H9 (cell line): Measurements from ENCODE around the gene IDH3B. TPM values are rescaled to one million over a fixed set of nuclear protein-coding genes. Genes with fewer than 3 reads are reported as not detected.

Experiments
- DNase-seq: peaks from one replicate; pipeline ENCODE4 v3.0.0-alpha.2; 2017
- H2AFZ ChIP-seq: one replicate; pipeline ENCODE4 v1.6.1; 2013; ENCODE audit warnings: mild to moderate bottlenecking, low read length, control low read depth, moderate library complexity
- H2AK5ac ChIP-seq: 2 replicates; pipeline ENCODE4 v1.6.1; 2013; ENCODE audit warnings: low read length, control low read depth, mixed read lengths; ENCODE audit not compliant: insufficient read length
- H2BK120ac ChIP-seq: one replicate; pipeline ENCODE4 v1.6.1; 2013; ENCODE audit warnings: low read depth, mild to moderate bottlenecking, low read length, control low read depth, inconsistent platforms; ENCODE audit not compliant: poor library complexity, severe bottlenecking
- H2BK12ac ChIP-seq: 2 replicates; pipeline ENCODE4 v1.6.1; 2013; ENCODE audit warnings: low read length, control low read depth, mixed read lengths, low read depth; ENCODE audit not compliant: insufficient read length
- H2BK15ac ChIP-seq: 2 replicates; pipeline ENCODE4 v1.6.1; 2013; ENCODE audit warnings: low read depth, low read length, control low read depth
- H2BK20ac ChIP-seq: one replicate; pipeline ENCODE4 v1.6.1; 2013; ENCODE audit warnings: low read depth, mild to moderate bottlenecking, low read length, control low read depth, inconsistent platforms; ENCODE audit not compliant: poor library complexity, severe bottlenecking
- H2BK5ac ChIP-seq: 2 replicates; pipeline ENCODE4 v1.6.1; 2013; ENCODE audit warnings: low read length, control low read depth, mixed read lengths; ENCODE audit not compliant: insufficient read length
- H3K14ac ChIP-seq: 2 replicates; pipeline ENCODE4 v1.6.1; 2013; ENCODE audit warnings: low read length, control low read depth; ENCODE audit not compliant: insufficient read depth
- H3K18ac ChIP-seq: 2 replicates; pipeline ENCODE4 v1.6.1; 2013; ENCODE audit warnings: low read depth, mild to moderate bottlenecking, mixed read lengths, low read length, control low read depth; ENCODE audit not compliant: insufficient read length
- H3K23ac ChIP-seq: 2 replicates; pipeline ENCODE4 v1.6.1; 2013; ENCODE audit warnings: low read length, control low read depth, mixed read lengths, low read depth; ENCODE audit not compliant: insufficient read length
- H3K23me2 ChIP-seq: 2 replicates; pipeline ENCODE4 v1.6.1; 2013; ENCODE audit warnings: low read depth, mild to moderate bottlenecking, mixed read lengths, low read length, control low read depth; ENCODE audit not compliant: insufficient read length, poor library complexity, severe bottlenecking
- H3K27ac ChIP-seq: 2 replicates; pipeline ENCODE4 v1.5.1; 2013; ENCODE audit warnings: low read length, control low read depth, mixed read lengths, low read depth; ENCODE audit not compliant: insufficient read length
- H3K27me3 ChIP-seq: 2 replicates; pipeline ENCODE4 v1.6.1; 2013; ENCODE audit warnings: low read length, control low read depth, inconsistent platforms; ENCODE audit not compliant: insufficient read depth
- H3K4ac ChIP-seq: 2 replicates; pipeline ENCODE4 v1.6.1; 2013; ENCODE audit warnings: low read depth, mild to moderate bottlenecking, control low read depth, inconsistent platforms, low read length, moderate library complexity
- H3K4me1 ChIP-seq: 2 replicates; pipeline ENCODE4 v1.6.1; 2013; ENCODE audit warnings: low read length, control low read depth, inconsistent platforms; ENCODE audit not compliant: insufficient read depth
- H3K4me2 ChIP-seq: 2 replicates; pipeline ENCODE4 v1.6.1; 2013; ENCODE audit warnings: low read length, control low read depth, mixed read lengths; ENCODE audit not compliant: insufficient read length, insufficient read depth
- H3K56ac ChIP-seq: 2 replicates; pipeline ENCODE4 v1.6.1; 2013; ENCODE audit warnings: low read depth, mild to moderate bottlenecking, mixed read lengths, low read length, control low read depth; ENCODE audit not compliant: insufficient read length
- H3K79me1 ChIP-seq: 2 replicates; pipeline ENCODE4 v1.6.1; 2013; ENCODE audit warnings: low read depth, mild to moderate bottlenecking, moderate library complexity, low read length, control low read depth, inconsistent platforms; ENCODE audit not compliant: insufficient read depth, poor library complexity, severe bottlenecking
- H3K79me2 ChIP-seq: 2 replicates; pipeline ENCODE4 v1.6.1; 2013; ENCODE audit warnings: low read length, control low read depth, inconsistent platforms; ENCODE audit not compliant: insufficient read depth
- H3K9ac ChIP-seq: 2 replicates; pipeline ENCODE4 v1.6.1; 2013; ENCODE audit warnings: low read length, control low read depth, mixed read lengths; ENCODE audit not compliant: insufficient read length; ENCODE audit errors: extremely low read depth
- H3K9me3 ChIP-seq: one replicate; pipeline ENCODE4 v1.6.1; 2013; ENCODE audit warnings: low read depth, low read length, inconsistent platforms; ENCODE audit not compliant: control insufficient read depth
- H3T11ph ChIP-seq: one replicate; pipeline ENCODE4 v1.6.1; 2013; ENCODE audit warnings: mild to moderate bottlenecking, low read length, control low read depth, inconsistent platforms
- H4K20me1 ChIP-seq: one replicate; pipeline ENCODE4 v1.6.1; 2013; ENCODE audit not compliant: control insufficient read depth, insufficient read length, insufficient read depth
- H4K5ac ChIP-seq: 2 replicates; pipeline ENCODE4 v1.6.1; 2013; ENCODE audit warnings: low read depth, mild to moderate bottlenecking, mixed read lengths, low read length, control low read depth; ENCODE audit not compliant: insufficient read length
- H4K8ac ChIP-seq: replicated peaks from 2 replicates; pipeline ENCODE4 v1.6.1; 2013; ENCODE audit warnings: low read length, control low read depth, mixed read lengths, low read depth; ENCODE audit not compliant: insufficient read length
- H4K91ac ChIP-seq: 2 replicates; pipeline ENCODE4 v1.6.1; 2013; ENCODE audit warnings: low read depth, mild to moderate bottlenecking, moderate library complexity, mixed read lengths, low read length, control low read depth; ENCODE audit not compliant: insufficient read length
- H3K27ac Mint-ChIP-seq, 3 experiments: 2 replicates in 2 of 3; 3 replicates in 1 of 3; pipeline ENCODE4 v1.8.0; 2020 to 2021; ENCODE audit warnings: mixed read lengths in 3 of 3, mild to moderate bottlenecking in 1 of 3, moderate library complexity in 1 of 3
- H3K27me3 Mint-ChIP-seq: 2 replicates; pipeline ENCODE4 v1.8.0; 2021; ENCODE audit warnings: low read depth, mild to moderate bottlenecking, moderate library complexity, mixed read lengths
- H3K36me3 Mint-ChIP-seq, 3 experiments: 2 replicates in 2 of 3; 3 replicates in 1 of 3; pipeline ENCODE4 v1.8.0; 2020 to 2021; ENCODE audit warnings: low read depth in 3 of 3, mixed read lengths in 3 of 3; ENCODE audit not compliant: insufficient read depth in 1 of 3
- H3K4me1 Mint-ChIP-seq, 2 experiments: 2 replicates each; pipeline ENCODE4 v1.8.0; 2020; ENCODE audit warnings: mixed read lengths in 2 of 2
- H3K4me3 Mint-ChIP-seq, 2 experiments: 2 replicates in 1 of 2; 3 replicates in 1 of 2; pipeline ENCODE4 v1.8.0; 2020 to 2021; ENCODE audit warnings: mild to moderate bottlenecking in 2 of 2, mixed read lengths in 2 of 2, moderate library complexity in 1 of 2
- H3K9me3 Mint-ChIP-seq, 2 experiments: 2 replicates in 1 of 2; 3 replicates in 1 of 2; pipeline ENCODE4 v1.8.0; 2020; ENCODE audit warnings: mild to moderate bottlenecking in 2 of 2, mixed read lengths in 2 of 2, moderate library complexity in 1 of 2
- CTCF ChIP-seq: fragments of 200-600 bp; sonication (generic); conservative IDR thresholded peaks from 3 replicates; pipeline ENCODE4 v1.8.0; 2021; ENCODE audit warnings: antibody characterized with exemption, mild to moderate bottlenecking
- WGBS: extraction: QIAGEN DNeasy Blood & Tissue Kit; methylation state at CpG from one replicate; pipeline ENCODE4 v1.1.7; 2013; ENCODE audit warnings: missing lambda C conversion rate, low lambda C conversion rate, mixed read lengths; ENCODE audit not compliant: insufficient read length; ENCODE audit errors: extremely low coverage; 5-methylcytosine and 5-hydroxymethylcytosine counted together
- total RNA-seq: library from RNA; stranded (reverse); gene quantifications from 2 replicates; pipeline ENCODE4 v1.2.1, GENCODE V29; 2021

The IDH3B gene
- total RNA-seq, 1 experiment from 2014 or later: 114 TPM

- no peaks in the 10 kb centered on the region for H3K36me3 Mint-ChIP-seq
- H3K9ac ChIP-seq: no peak overlapping the region
- no peak overlapping the region for H2BK15ac ChIP-seq
- no peak overlapping the region for H2BK120ac ChIP-seq
- peaks cover 0 to 2% of the 10 kb centered on the region in 2 experiments; a peak in 1 of 5 replicates for H3K9me3 Mint-ChIP-seq
- H4K5ac ChIP-seq: no peak overlapping the region
- H3K9me3 ChIP-seq: no peaks in the 10 kb centered on the region
- no peak overlapping the region for H2BK12ac ChIP-seq
- H3K4me3 Mint-ChIP-seq: no peak overlapping the region
- H2BK5ac ChIP-seq: no peak overlapping the region
- H4K20me1 ChIP-seq: no peaks in the 10 kb centered on the region
- H3K27me3 Mint-ChIP-seq: peaks cover 63% of the 10 kb centered on the region
- H3K4me1 Mint-ChIP-seq: no peaks in the 10 kb centered on the region
- no peaks in the 10 kb centered on the region for H3K4me1 ChIP-seq
- no peak for DNase-seq
- H4K8ac ChIP-seq: no peak overlapping the region
- H3T11ph ChIP-seq: no peak overlapping the region
- no peak overlapping the region for H3K4me2 ChIP-seq
- no peaks in the 10 kb centered on the region for H3K23me2 ChIP-seq
- no peak overlapping the region for H2BK20ac ChIP-seq
- H3K27ac Mint-ChIP-seq: no peak overlapping the region
- H2AFZ ChIP-seq: no peak overlapping the region
- no peaks in the 10 kb centered on the region for H3K79me2 ChIP-seq
- H3K14ac ChIP-seq: no peak overlapping the region
- H3K27me3 ChIP-seq: no peaks in the 10 kb centered on the region
- H3K4ac ChIP-seq: no peak overlapping the region
- no peak overlapping the region for H2AK5ac ChIP-seq
- no peak overlapping the region for H3K23ac ChIP-seq
- no peak overlapping the region for H4K91ac ChIP-seq
- no peaks in the 10 kb centered on the region for H3K79me1 ChIP-seq
- no peak overlapping the region for H3K18ac ChIP-seq
- no CpG with 5 or more reads among the region's 1 CpG for WGBS
- no peak for TF ChIP-seq CTCF
- no peak overlapping the region for H3K56ac ChIP-seq
- H3K27ac ChIP-seq: no peak overlapping the region
Measured at GRCh38 chr20:2633381-2633780, 30.6 kb downstream of the IDH3B start.
